Fibroblast of villous mesenchyme (primary cell): ENCODE results near the gene MEA1. TPM values are rescaled to one million over a fixed set of nuclear protein-coding genes. Genes with fewer than 3 reads are reported as not detected.

Experiments used
- DNase-seq: peaks from one replicate; pipeline ENCODE4 v3.0.0-alpha.2; 2010; ENCODE audit warnings: low read depth
- H3K4me3 ChIP-seq: 2 replicates; pipeline ENCODE4 v1.5.1; 2011; ENCODE audit warnings: low read depth, mild to moderate bottlenecking, low read length
- total RNA-seq: library from RNA; depleted of rRNA; stranded (reverse); fragments of >200 nt; gene quantifications from 2 replicates; pipeline ENCODE4 v1.2.3, GENCODE V29; 2012
- TF ChIP-seq, protein P1 (sequence below): IDR thresholded peaks from 2 replicates; pipeline ENCODE4 v1.5.1; 2012; ENCODE audit warnings: low read depth, mild to moderate bottlenecking, low read length; ENCODE audit not compliant: insufficient read depth

The MEA1 gene
- total RNA-seq, 1 donor: 60.0 TPM

DNA sequence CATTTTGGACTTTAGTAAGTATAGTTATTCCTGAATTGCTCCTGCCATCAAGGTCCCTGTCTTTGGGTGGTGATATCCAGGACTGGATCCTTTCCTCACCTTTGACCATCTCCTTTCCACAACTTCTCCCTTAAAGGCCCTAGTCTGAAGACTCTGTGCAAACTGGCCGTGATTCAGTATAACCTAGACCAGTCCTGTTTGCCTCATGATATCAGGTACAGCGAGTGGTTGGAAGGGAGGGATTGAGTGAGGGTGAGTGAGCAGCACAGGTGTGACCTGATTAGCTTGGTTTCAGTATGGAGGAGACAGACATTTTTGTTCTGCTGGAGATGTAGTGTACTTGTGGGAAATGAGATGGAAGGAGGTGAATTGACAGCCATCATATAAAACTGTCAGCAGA lies 5.4 kb upstream of the MEA1 start:
- DNase-seq: no peak
- no peak overlapping the region for H3K4me3 ChIP-seq
- TF ChIP-seq, protein P1, sequence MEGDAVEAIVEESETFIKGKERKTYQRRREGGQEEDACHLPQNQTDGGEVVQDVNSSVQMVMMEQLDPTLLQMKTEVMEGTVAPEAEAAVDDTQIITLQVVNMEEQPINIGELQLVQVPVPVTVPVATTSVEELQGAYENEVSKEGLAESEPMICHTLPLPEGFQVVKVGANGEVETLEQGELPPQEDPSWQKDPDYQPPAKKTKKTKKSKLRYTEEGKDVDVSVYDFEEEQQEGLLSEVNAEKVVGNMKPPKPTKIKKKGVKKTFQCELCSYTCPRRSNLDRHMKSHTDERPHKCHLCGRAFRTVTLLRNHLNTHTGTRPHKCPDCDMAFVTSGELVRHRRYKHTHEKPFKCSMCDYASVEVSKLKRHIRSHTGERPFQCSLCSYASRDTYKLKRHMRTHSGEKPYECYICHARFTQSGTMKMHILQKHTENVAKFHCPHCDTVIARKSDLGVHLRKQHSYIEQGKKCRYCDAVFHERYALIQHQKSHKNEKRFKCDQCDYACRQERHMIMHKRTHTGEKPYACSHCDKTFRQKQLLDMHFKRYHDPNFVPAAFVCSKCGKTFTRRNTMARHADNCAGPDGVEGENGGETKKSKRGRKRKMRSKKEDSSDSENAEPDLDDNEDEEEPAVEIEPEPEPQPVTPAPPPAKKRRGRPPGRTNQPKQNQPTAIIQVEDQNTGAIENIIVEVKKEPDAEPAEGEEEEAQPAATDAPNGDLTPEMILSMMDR: no peak

DNA sequence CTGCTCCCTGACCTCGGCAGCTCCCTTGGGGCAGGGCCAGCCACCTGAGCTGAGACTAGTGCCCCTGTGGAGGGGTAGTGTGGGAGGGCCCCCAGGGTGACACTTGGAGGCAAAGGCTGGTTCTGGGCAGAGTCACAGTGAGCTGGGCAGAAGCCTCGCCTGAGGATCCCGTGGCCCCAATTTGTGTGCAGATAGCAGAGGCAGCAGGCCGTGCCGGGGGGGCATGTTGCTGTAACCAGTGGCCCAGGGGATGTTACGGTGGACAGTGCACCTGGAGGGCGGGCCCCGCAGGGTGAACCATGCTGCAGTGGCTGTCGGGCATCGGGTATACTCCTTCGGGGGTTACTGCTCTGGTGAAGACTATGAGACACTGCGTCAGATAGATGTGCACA lies 3.2 kb upstream of the MEA1 start:
- H3K4me3 ChIP-seq: no peak overlapping the region
- no peak for DNase-seq
- TF ChIP-seq, protein P1: no peak

- TF ChIP-seq, protein P1: no peak
- DNase-seq: no peak
- H3K4me3 ChIP-seq: no peak overlapping the region
Measured at GRCh38 chr6:43016176-43016942, 2.6 kb upstream of the MEA1 start.

- DNase-seq: peak; percentile 49
- TF ChIP-seq, protein P1: no peak
Measured at GRCh38 chr6:43014434-43014909, 726 bp upstream of the MEA1 start.

GRCh38 chr6:43013097-43013842 lies 476 bp downstream of the MEA1 start:
- peak; percentile 42 for DNase-seq
- peak overlapping the region; percentile 84 for H3K4me3 ChIP-seq
- TF ChIP-seq, protein P1: no peak

More at GRCh38 chr6:43014434-43014909, 726 bp upstream of the MEA1 start:
- H3K4me3 ChIP-seq: peak overlapping the region; percentile 97

DNA sequence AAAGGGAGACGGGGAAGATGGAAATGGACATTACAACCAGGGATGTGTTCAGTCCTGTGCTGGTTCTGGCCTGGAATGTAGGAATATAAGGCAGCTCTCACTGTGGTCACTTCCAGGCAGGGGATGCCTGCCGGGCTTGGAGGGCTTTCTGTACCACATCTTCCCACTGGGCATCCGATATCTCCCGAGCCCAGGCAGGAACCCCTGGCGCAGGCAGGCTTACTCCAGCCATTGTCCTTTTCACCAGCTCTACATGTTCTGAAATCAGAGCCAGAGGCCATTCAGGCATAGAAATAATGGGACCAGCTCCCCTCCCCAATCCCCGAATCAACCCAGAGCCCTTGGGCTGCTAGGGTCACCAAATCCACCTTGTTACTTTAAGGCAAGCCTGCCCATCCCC lies 1.4 kb downstream of the MEA1 start:
- no peak for DNase-seq
- TF ChIP-seq, protein P1: no peak
- H3K4me3 ChIP-seq: no peak overlapping the region
